Endothelial cell of umbilical vein (primary cell): ENCODE data around the gene GUK1. TPM values are rescaled to one million over a fixed set of nuclear protein-coding genes. Genes with fewer than 3 reads are reported as not detected.

ENCODE experiments used
- BruUV-seq: library from RNA; stranded (reverse); fragments of 400-500 nt; replicated peaks from 2 replicates; lab custom pipeline; 2021; lab: Mats Ljungman, UMichigan
- CTCF ChIA-PET: fragments of 300-600, 350-600 bp; sonication (Branson Sonifier 250); formaldehyde crosslinking; loops from one replicate; lab custom pipeline; 2021; ENCODE audit warnings: antibody characterized with exemption, inconsistent platforms; lab: Charles Lee
- POLR2A ChIA-PET: fragments of 300-600, 350-600 bp; sonication (Branson Sonifier 250); formaldehyde crosslinking; loops from one replicate; lab custom pipeline; 2021; ENCODE audit warnings: antibody characterized with exemption, inconsistent platforms; lab: Charles Lee
- DNase-seq: peaks from one replicate; pipeline ENCODE4 v3.0.0-alpha.2; 2011; ENCODE audit warnings: low read depth, low spot score
- FAIRE-seq: peaks from 2 replicates; lab custom pipeline; 2011; peaks lifted over from hg19 to GRCh38; lab: Jason Lieb, UNC
- H2AFZ ChIP-seq: 2 replicates; pipeline ENCODE4 v1.6.0; 2012; ENCODE audit warnings: low read depth, low read length, control low read depth, inconsistent platforms
- H3K27ac ChIP-seq: 2 replicates; pipeline ENCODE4 v1.5.1; 2011; ENCODE audit warnings: low read depth, mild to moderate bottlenecking, control low read depth, low read length, moderate library complexity; ENCODE audit not compliant: insufficient read depth
- H3K27me3 ChIP-seq, 2 experiments: 2 replicates each; pipeline versions ENCODE4 v1.6.0 to v1.6.1; 2011; ENCODE audit warnings: low read length in 2 of 2, mixed read lengths in 1 of 2; ENCODE audit not compliant: control insufficient read depth in 2 of 2, insufficient read depth in 2 of 2
- H3K36me3 ChIP-seq, 2 experiments: 2 replicates in 1 of 2; 3 replicates in 1 of 2; pipeline ENCODE4 v1.5.1; 2011; ENCODE audit warnings: low read length in 2 of 2, mild to moderate bottlenecking in 1 of 2, moderate library complexity in 1 of 2; ENCODE audit not compliant: control insufficient read depth in 2 of 2, insufficient read depth in 2 of 2; ENCODE audit errors: extremely low read depth in 1 of 2
- H3K4me1 ChIP-seq: 3 replicates; pipeline ENCODE4 v1.5.1; 2011; ENCODE audit warnings: mild to moderate bottlenecking, low read length; ENCODE audit not compliant: control insufficient read depth, insufficient read depth; ENCODE audit errors: extremely low read depth
- H3K4me2 ChIP-seq: 2 replicates; pipeline ENCODE4 v1.6.1; 2011; ENCODE audit warnings: low read length, control low read depth, mixed read lengths; ENCODE audit not compliant: insufficient read depth
- H3K4me3 ChIP-seq, 3 experiments: fragments of 200-600 bp in 1 of 3; sonication (generic), shearing (Covaris generic) in 1 of 3; replicated peaks in 1 of 3; 2 replicates each; pipeline ENCODE4 v1.5.1; 2011 to 2016; ENCODE audit warnings: control low read depth in 3 of 3, low read length in 3 of 3, mild to moderate bottlenecking in 2 of 3, inconsistent platforms in 1 of 3, low read depth in 1 of 3, moderate library complexity in 1 of 3; ENCODE audit not compliant: insufficient read depth in 1 of 3
- H3K79me2 ChIP-seq: 2 replicates; pipeline ENCODE4 v1.6.0; 2012; ENCODE audit warnings: low read length, inconsistent platforms; ENCODE audit not compliant: control insufficient read depth, insufficient read depth
- H3K9ac ChIP-seq: replicated peaks from 2 replicates; pipeline ENCODE3; 2011; ENCODE audit warnings: low read length, control low read depth; ENCODE audit not compliant: insufficient read depth; ENCODE audit errors: extremely low read depth
- H3K9me1 ChIP-seq: replicated peaks from 3 replicates; pipeline ENCODE4 v1.6.0; 2011; ENCODE audit warnings: mild to moderate bottlenecking, low read length; ENCODE audit not compliant: control insufficient read depth, insufficient read depth; ENCODE audit errors: extremely low read depth
- H3K9me3 ChIP-seq: replicated peaks from 2 replicates; pipeline ENCODE4 v1.5.1; 2012; ENCODE audit warnings: low read length, inconsistent platforms; ENCODE audit not compliant: control insufficient read depth, insufficient read depth
- H4K20me1 ChIP-seq: replicated peaks from 2 replicates; pipeline ENCODE3; 2011; ENCODE audit warnings: mild to moderate bottlenecking, low read length; ENCODE audit not compliant: control insufficient read depth, insufficient read depth; ENCODE audit errors: extremely low read depth
- CTCF ChIP-seq, 2 donors: IDR thresholded peaks; 1 replicate in 1 of 2; 2 replicates in 1 of 2; pipeline ENCODE4 v1.5.1; 2011; ENCODE audit warnings: low read length in 2 of 2, mild to moderate bottlenecking in 2 of 2, moderate library complexity in 2 of 2, control low read depth in 1 of 2, inconsistent platforms in 1 of 2, low read depth in 1 of 2; ENCODE audit not compliant: insufficient read depth in 1 of 2; ENCODE audit errors: extremely low read depth in 1 of 2
- EZH2 ChIP-seq: IDR thresholded peaks from 2 replicates; pipeline ENCODE4 v1.6.1; 2012; ENCODE audit warnings: borderline replicate concordance, low read depth, mild to moderate bottlenecking, moderate library complexity, low read length, inconsistent platforms; ENCODE audit not compliant: severe bottlenecking
- FOS ChIP-seq: IDR thresholded peaks from 2 replicates; pipeline ENCODE4 v1.6.1; 2011; ENCODE audit warnings: mild to moderate bottlenecking, low read length, moderate library complexity, borderline replicate concordance; ENCODE audit not compliant: insufficient read depth
- GATA2 ChIP-seq: IDR thresholded peaks from 2 replicates; pipeline ENCODE4 v1.7.0; 2011; ENCODE audit warnings: low read depth, mild to moderate bottlenecking, moderate library complexity, mixed read lengths, low read length; ENCODE audit not compliant: insufficient read length, insufficient read depth
- JUN ChIP-seq: IDR thresholded peaks from 2 replicates; pipeline ENCODE4 v1.6.1; 2011; ENCODE audit warnings: borderline replicate concordance, low read depth; ENCODE audit not compliant: insufficient read length, insufficient read depth
- MAX ChIP-seq: IDR thresholded peaks from 2 replicates; pipeline ENCODE4 v1.6.1; 2011; ENCODE audit not compliant: insufficient read depth, insufficient read length
- MYC ChIP-seq: IDR thresholded peaks from one replicate; pipeline ENCODE4 v1.6.1; 2011; ENCODE audit warnings: mild to moderate bottlenecking, low read depth, low read length
- POLR2A ChIP-seq: IDR thresholded peaks from 2 replicates; pipeline ENCODE4 v1.6.1; 2012; ENCODE audit warnings: low read depth, mild to moderate bottlenecking, control low read depth, low read length
- POLR2AphosphoS5 ChIP-seq: IDR thresholded peaks from 2 replicates; pipeline ENCODE4 v1.6.1; 2012; ENCODE audit warnings: low read depth, mild to moderate bottlenecking, control low read depth, low read length, moderate library complexity; ENCODE audit not compliant: insufficient read depth
- dilution Hi-C: fragments of 300-500 bp; cut with MboI; formaldehyde crosslinking; loops from one replicate; pipeline ENCODE4 v1.15.0; 2019; ENCODE audit warnings: low sequenced_read_pairs; ENCODE audit not compliant: extremely low pct_ligation_motif_present
- intact Hi-C: fragments of 100-400 bp; cut with micrococcal nuclease; formaldehyde crosslinking; loops from one replicate; pipeline ENCODE4 v1.10.0; 2022
- microRNA-seq: library from miRNA; unstranded; fragments of <30 nt; microRNA quantifications from one replicate; pipeline ENCODE4 v1.2.0, GENCODE V29; 2021; ENCODE audit warnings: borderline number of aligned reads, borderline replicate concordance
- polyA plus RNA-seq, 4 experiments: library from polyadenylated mRNA; depleted of rRNA in 3 of 4; stranded (reverse) in 3 of 4; unstranded in 1 of 4; fragments of >200 nt; gene quantifications; 2 replicates each; pipeline versions ENCODE4 v1.2.1 to v1.2.3, GENCODE V29; 2011 to 2012; ENCODE audit warnings: missing spikeins in 1 of 4
- small RNA-seq: library from RNA; depleted of rRNA; stranded (forward); fragments of <200 nt; gene quantifications from one replicate; pipeline ENCODE3, GENCODE V24; 2012; ENCODE audit warnings: low replicate concordance, low read depth; ENCODE audit not compliant: insufficient read depth, insufficient read length
- total RNA-seq: library from RNA; stranded (reverse); gene quantifications from 2 replicates; pipeline ENCODE4 v1.2.3, GENCODE V29; 2021

The GUK1 gene
- total and polyA plus RNA-seq, 2 donors (not counting 3 experiments of a cell fraction or from before 2014, with no cell fraction given), result 239 to 742 TPM

GRCh38 chr1:228197555-228198147 lies 57.6 kb downstream of the GUK1 start:
- ChIA-PET CTCF (no interaction called here), POLR2A (no interaction called here)
- dilution Hi-C loops, result no loop called here
- BruUV-seq, result no TSS peak
- H3K4me1 ChIP-seq, result no peaks in the 10 kb centered on the region
- DNase-seq, result no peak
- no peak overlapping the region for H3K4me2 ChIP-seq
- no peak overlapping the region for H3K4me3 ChIP-seq
- H3K9ac ChIP-seq, result no peak overlapping the region
- H4K20me1 ChIP-seq, result no peaks in the 10 kb centered on the region
- no peaks in the 10 kb centered on the region for H3K9me1 ChIP-seq
- no peak for FAIRE-seq
- intact Hi-C loops, result no loop called here
- H3K27me3 ChIP-seq, result no peaks in the 10 kb centered on the region
- TF ChIP-seq MAX (no peak), CTCF (IDR thresholded peaks at IDR 0.05; ENCODE audit: extremely low read depth in 1 of 2, insufficient read depth in 1 of 2, low read depth in 1 of 2, low read length in 2 of 2) (no peak), MYC (no peak), JUN (no peak), POLR2A (no peak), EZH2 (no peak), GATA2 (no peak), POLR2AphosphoS5 (no peak), FOS (no peak)
- H3K27ac ChIP-seq, result no peak overlapping the region
- H3K79me2 ChIP-seq, result no peaks in the 10 kb centered on the region
- H3K9me3 ChIP-seq, result no peaks in the 10 kb centered on the region
- no peak overlapping the region for H2AFZ ChIP-seq
- no peaks in the 10 kb centered on the region for H3K36me3 ChIP-seq

Small RNAs within 50 kb of the gene (microRNA-seq; reads per million reads assigned to microRNA genes)
- gene MIR3620, result 5.8 reads per million, percentile 15 among the genes with 10 or more reads in this experiment

Small RNAs within 50 kb of the gene (small RNA-seq; reads per million reads assigned to genes)
- gene AL359510.1, result not detected

Other genes with a start within 250 kb of the GUK1 start
- 4.1 and 5.4 TPM in 2 replicates for gene WNT9A, start 192.3 kb upstream of the GUK1 start, total RNA-seq
- gene WNT9A, start 192.3 kb upstream of the GUK1 start, polyA plus RNA-seq, result 5.9 and 6.2 TPM in 2 replicates
- gene WNT3A, start 133.3 kb upstream of the GUK1 start, total RNA-seq, result not detected in 2 replicates
- not detected in 2 replicates for gene WNT3A, start 133.3 kb upstream of the GUK1 start, polyA plus RNA-seq
- gene ARF1, start 57.6 kb upstream of the GUK1 start, total RNA-seq, result 488 and 499 TPM in 2 replicates
- 844 and 1,054 TPM in 2 replicates for gene ARF1, start 57.6 kb upstream of the GUK1 start, polyA plus RNA-seq
- 21.7 and 23.9 TPM in 2 replicates for gene C1orf35, start 37.0 kb upstream of the GUK1 start, total RNA-seq
- gene C1orf35, start 37.0 kb upstream of the GUK1 start, polyA plus RNA-seq, result 19.9 and 21.1 TPM in 2 replicates
- gene MRPL55, start 31.0 kb upstream of the GUK1 start, total RNA-seq, result 57.0 and 58.7 TPM in 2 replicates
- 155 and 287 TPM in 2 replicates for gene MRPL55, start 31.0 kb upstream of the GUK1 start, polyA plus RNA-seq
- 0.90 and 1.2 TPM in 2 replicates for gene GJC2, start 9.7 kb downstream of the GUK1 start, total RNA-seq
- gene GJC2, start 9.7 kb downstream of the GUK1 start, polyA plus RNA-seq, result 0.58 and 0.75 TPM in 2 replicates
- gene IBA57, start 25.5 kb downstream of the GUK1 start, total RNA-seq, result 7.7 and 9.9 TPM in 2 replicates
- gene IBA57, start 25.5 kb downstream of the GUK1 start, polyA plus RNA-seq, result 3.4 and 5.6 TPM in 2 replicates
- gene OBSCN, start 67.8 kb downstream of the GUK1 start, total RNA-seq, result 1.5 and 2.9 TPM in 2 replicates
- gene OBSCN, start 67.8 kb downstream of the GUK1 start, polyA plus RNA-seq, result 1.3 and 1.5 TPM in 2 replicates